Measurements from ENCODE around the gene ASF1B. TPM values are rescaled to one million over a fixed set of nuclear protein-coding genes. Genes with fewer than 3 reads are reported as not detected.

ASF1B gene
- total RNA-seq, 1 experiment from 2014 or later = 54.6 TPM

- intact Hi-C loops (cut with micrococcal nuclease; ENCODE audit: unreplicated experiment) = no loop called here
- POLR2A ChIA-PET (ENCODE audit: low non-redundant PET) = no interaction called here
Observed at GRCh38 chr19:14091081-14091812, 45.1 kb downstream of the ASF1B start.

GRCh38 chr19:14090509-14091080, 45.8 kb downstream of the ASF1B start, which contains the start of gene SAMD1:
Gene SAMD1 (minus strand): TSS chr19:14090751.
- no TSS peak for BruUV-seq (replicated peaks)
- Histone ChIP-seq H3K4me1 (ENCODE audit: insufficient read depth, low read length, poor library complexity, severe bottlenecking) (no peaks in the 10 kb centered on the region), H3K27me3 (replicated peaks; ENCODE audit: insufficient read depth, low read depth, low read length, poor library complexity) (no peaks in the 10 kb centered on the region), H3K27ac (ENCODE audit: low read depth, low read length, poor library complexity, severe bottlenecking) (peak within 1 kb of the TSS; percentile 90), H3K9me3 (ENCODE audit: low read depth, low read length, poor library complexity, severe bottlenecking) (peaks cover 8% of the 10 kb centered on the region), H3K4me3 (ENCODE audit: low read depth, low read length, poor library complexity, severe bottlenecking) (peak within 1 kb of the TSS; percentile 84), H3K36me3 (ENCODE audit: insufficient read depth, low read length, poor library complexity, severe bottlenecking) (peaks cover 12% of the 10 kb centered on the region)
- CTCF ChIA-PET = interaction anchor here (0.6 kb wide), 1 partner anchor 294 kb away, joined by 5 read pairs; no protein-coding TSS in a partner anchor
- POLR2A ChIA-PET (ENCODE audit: low non-redundant PET) = interaction anchor here (0.6 kb wide), 1 partner anchor 1298 kb away, joined by 3 read pairs; no protein-coding TSS in a partner anchor
- no peak for TF ChIP-seq EZH2 (IDR thresholded peaks at IDR 0.05; ENCODE audit: borderline replicate concordance, low read depth, low read length, poor library complexity, severe bottlenecking)
- TF ChIP-seq CTCF (conservative IDR thresholded peaks at IDR 0.05; ENCODE audit: low read depth, low read length) = no peak
- intact Hi-C loops (cut with micrococcal nuclease; ENCODE audit: unreplicated experiment) = no loop called here
- peak; percentile 95 for DNase-seq (ENCODE audit: low spot score)

More at GRCh38 chr19:14091081-14091812, 45.1 kb downstream of the ASF1B start:
- peak overlapping the region; percentile 84 for H3K4me3 ChIP-seq (ENCODE audit: low read depth, low read length, poor library complexity, severe bottlenecking)
- H3K36me3 ChIP-seq (ENCODE audit: insufficient read depth, low read length, poor library complexity, severe bottlenecking) = peaks cover 12% of the 10 kb centered on the region
- peaks cover 8% of the 10 kb centered on the region for H3K9me3 ChIP-seq (ENCODE audit: low read depth, low read length, poor library complexity, severe bottlenecking)
- no TSS peak for BruUV-seq (replicated peaks)
- H3K27ac ChIP-seq (ENCODE audit: low read depth, low read length, poor library complexity, severe bottlenecking) = peak overlapping the region; percentile 90
- peak; percentile 80 for DNase-seq (ENCODE audit: low spot score)
- no peaks in the 10 kb centered on the region for H3K4me1 ChIP-seq (ENCODE audit: insufficient read depth, low read length, poor library complexity, severe bottlenecking)
- CTCF ChIA-PET = no interaction called here
- no peaks in the 10 kb centered on the region for H3K27me3 ChIP-seq (replicated peaks; ENCODE audit: insufficient read depth, low read depth, low read length, poor library complexity)
- TF ChIP-seq EZH2 (IDR thresholded peaks at IDR 0.05; ENCODE audit: borderline replicate concordance, low read depth, low read length, poor library complexity, severe bottlenecking) (no peak), CTCF (conservative IDR thresholded peaks at IDR 0.05; ENCODE audit: low read depth, low read length) (peak; percentile 44; the same call in 1 of the 2 replicates)

- H3K4me1 ChIP-seq (ENCODE audit: insufficient read depth, low read length, poor library complexity, severe bottlenecking) = no peaks in the 10 kb centered on the region
- no peaks in the 10 kb centered on the region for H3K27me3 ChIP-seq (replicated peaks; ENCODE audit: insufficient read depth, low read depth, low read length, poor library complexity)
- H3K9me3 ChIP-seq (ENCODE audit: low read depth, low read length, poor library complexity, severe bottlenecking) = peaks cover 8% of the 10 kb centered on the region
- peak; percentile 74 for DNase-seq (ENCODE audit: low spot score)
- H3K36me3 ChIP-seq (ENCODE audit: insufficient read depth, low read length, poor library complexity, severe bottlenecking) = peaks cover 12% of the 10 kb centered on the region
- intact Hi-C loops (cut with micrococcal nuclease; ENCODE audit: unreplicated experiment) = no loop called here
- peak overlapping the region; percentile 64 for H3K4me3 ChIP-seq (ENCODE audit: low read depth, low read length, poor library complexity, severe bottlenecking)
- TF ChIP-seq EZH2 (IDR thresholded peaks at IDR 0.05; ENCODE audit: borderline replicate concordance, low read depth, low read length, poor library complexity, severe bottlenecking) (no peak), CTCF (conservative IDR thresholded peaks at IDR 0.05; ENCODE audit: low read depth, low read length) (peak; percentile 16; the same call in 1 of the 2 replicates)
- BruUV-seq (replicated peaks) = no TSS peak
- ChIA-PET CTCF (interaction anchor here (0.6 to 0.7 kb wide), 3 partner anchors 295 to 823 kb away, joined by 5 to 12 read pairs (median 7); no protein-coding TSS in a partner anchor), POLR2A (ENCODE audit: low non-redundant PET) (interaction anchor here (0.6 kb wide), 1 partner anchor 1297 kb away, joined by 3 read pairs; no protein-coding TSS in a partner anchor)
- peak overlapping the region; percentile 61 for H3K27ac ChIP-seq (ENCODE audit: low read depth, low read length, poor library complexity, severe bottlenecking)
Observed at GRCh38 chr19:14089662-14090508, 46.5 kb downstream of the ASF1B start.
